Naive thymus-derived CD4-positive, alpha-beta T cell (primary cell): ENCODE data around the gene PLOD3. TPM values are rescaled to one million over a fixed set of nuclear protein-coding genes. Genes with fewer than 3 reads are reported as not detected.
"Not testable (repeated sequence)": the region's sequence is repeated elsewhere in the genome, so short reads cannot be mapped to it uniquely, and the experiment has no call there.

Experiments
- ATAC-seq: fragments of 150-1000 bp; cut with Tn5 transposase; 2 replicates; pipeline ENCODE4 v1.10.0; 2021; ENCODE audit warnings: mild to moderate bottlenecking, moderate library complexity
- CTCF ChIA-PET: fragments of 350-600 bp; sonication (Branson Sonifier 250); formaldehyde crosslinking; loops from one replicate; lab custom pipeline; 2021; ENCODE audit warnings: antibody characterized with exemption; lab: Charles Lee
- POLR2A ChIA-PET: fragments of 350-600 bp; sonication (Branson Sonifier 250); formaldehyde crosslinking; loops from one replicate; lab custom pipeline; 2021; ENCODE audit warnings: antibody characterized with exemption, inconsistent platforms; lab: Charles Lee
- DNase-seq, 9 donors: peaks; one replicate each; pipeline versions ENCODE4 v3.0.0 to v3.0.0-alpha.2; 2020 to 2022; ENCODE audit warnings: mixed read lengths in 1 of 9
- H3K27ac ChIP-seq: one replicate; pipeline ENCODE4 v1.7.0; 2013; ENCODE audit warnings: mild to moderate bottlenecking, low read depth, low read length, moderate library complexity
- H3K27me3 ChIP-seq, 2 donors: one replicate each; pipeline ENCODE4 v1.7.0; 2013; ENCODE audit warnings: low read length in 2 of 2, mild to moderate bottlenecking in 2 of 2, moderate library complexity in 2 of 2; ENCODE audit not compliant: control insufficient read depth in 2 of 2, insufficient read depth in 2 of 2
- H3K36me3 ChIP-seq, 3 experiments: 1 replicate in 2 of 3; 2 replicates in 1 of 3; pipeline ENCODE4 v1.7.0; 2013; ENCODE audit warnings: low read length in 3 of 3, mild to moderate bottlenecking in 3 of 3, moderate library complexity in 1 of 3; ENCODE audit not compliant: insufficient read depth in 3 of 3, control insufficient read depth in 2 of 3
- H3K4me1 ChIP-seq, 2 donors: one replicate each; pipeline ENCODE4 v1.7.0; 2013; ENCODE audit warnings: low read length in 2 of 2, mild to moderate bottlenecking in 2 of 2, moderate library complexity in 1 of 2; ENCODE audit not compliant: control insufficient read depth in 2 of 2, insufficient read depth in 2 of 2
- H3K4me3 ChIP-seq: 2 replicates; pipeline ENCODE4 v1.7.0; 2013; ENCODE audit warnings: mild to moderate bottlenecking, low read length
- H3K9me3 ChIP-seq, 3 experiments: 1 replicate in 2 of 3; 2 replicates in 1 of 3; pipeline ENCODE4 v1.7.0; 2013; ENCODE audit warnings: low read length in 3 of 3; ENCODE audit not compliant: control insufficient read depth in 2 of 3
- H3K27ac Mint-ChIP-seq, 9 donors: one replicate each; pipeline ENCODE4 v1.8.0; 2020 to 2022; ENCODE audit warnings: mixed read lengths in 9 of 9, mild to moderate bottlenecking in 8 of 9, moderate library complexity in 5 of 9, inconsistent platforms in 2 of 9
- H3K27me3 Mint-ChIP-seq, 5 donors: one replicate each; pipeline ENCODE4 v1.8.0; 2021 to 2022; ENCODE audit warnings: mixed read lengths in 5 of 5, mild to moderate bottlenecking in 1 of 5
- H3K36me3 Mint-ChIP-seq, 5 donors: one replicate each; pipeline ENCODE4 v1.8.0; 2020 to 2022; ENCODE audit warnings: mixed read lengths in 5 of 5, mild to moderate bottlenecking in 3 of 5, inconsistent platforms in 1 of 5
- H3K4me1 Mint-ChIP-seq, 7 donors: one replicate each; pipeline ENCODE4 v1.8.0; 2020 to 2022; ENCODE audit warnings: mixed read lengths in 7 of 7, mild to moderate bottlenecking in 3 of 7, inconsistent platforms in 1 of 7
- H3K4me3 Mint-ChIP-seq, 10 donors: one replicate each; pipeline ENCODE4 v1.8.0; 2020 to 2022; ENCODE audit warnings: mild to moderate bottlenecking in 10 of 10, mixed read lengths in 10 of 10, moderate library complexity in 6 of 10, inconsistent platforms in 2 of 10
- H3K9me3 Mint-ChIP-seq, 11 donors: one replicate each; pipeline ENCODE4 v1.8.0; 2020 to 2022; ENCODE audit warnings: mixed read lengths in 11 of 11, mild to moderate bottlenecking in 4 of 11, inconsistent platforms in 1 of 11, moderate library complexity in 1 of 11
- intact Hi-C, 2 donors: fragments of 100-400 bp; cut with micrococcal nuclease; formaldehyde crosslinking; loops; one replicate each; pipeline ENCODE4 v1.15.1; 2023
- polyA plus RNA-seq, 2 donors: library from polyadenylated mRNA; unstranded; fragments of 300-500 nt; fragmentation: Illumina TruSeq; gene quantifications; one replicate each; pipeline ENCODE4 v1.2.3, GENCODE V29; 2021
- total RNA-seq, 6 experiments: library from RNA in 5 of 6; stranded (reverse) in 5 of 6; gene quantifications; 1 replicate in 5 of 6; 2 replicates in 1 of 6; pipeline ENCODE4 v1.2.3 and lab custom pipeline; 2021 to 2026

The PLOD3 gene
- total and polyA plus RNA-seq, 7 experiments from 2014 or later = 15.7 to 88.4 (median 39.5) TPM

GRCh38 chr7:101207459-101207858 lies 9.9 kb downstream of the PLOD3 start:
- no peaks in the 10 kb centered on the region for H3K9me3 Mint-ChIP-seq
- H3K27me3 Mint-ChIP-seq = peaks cover 6 to 15% (median 11%) of the 10 kb centered on the region in 5 donors
- Histone ChIP-seq H3K36me3 (peaks cover 0 to 43% (median 0%) of the 10 kb centered on the region in 3 experiments), H3K27me3 (no peaks in the 10 kb centered on the region), H3K4me1 (peaks cover 0 to 2% of the 10 kb centered on the region in 2 donors), H3K9me3 (no peaks in the 10 kb centered on the region), H3K4me3 (no peak overlapping the region), H3K27ac (no peak overlapping the region)
- ChIA-PET CTCF (no interaction called here), POLR2A (no interaction called here)
- H3K4me3 Mint-ChIP-seq = no peak overlapping the region
- ATAC-seq = no peak
- H3K36me3 Mint-ChIP-seq = peaks cover 0 to 24% (median 8%) of the 10 kb centered on the region in 5 donors
- H3K27ac Mint-ChIP-seq = no peak overlapping the region
- intact Hi-C loops = no loop called here
- no peak for DNase-seq
- peaks cover 0 to 15% (median 10%) of the 10 kb centered on the region in 7 donors for H3K4me1 Mint-ChIP-seq

- ChIA-PET CTCF (no interaction called here), POLR2A (no interaction called here)
- peaks cover 0 to 16% (median 10%) of the 10 kb centered on the region in 7 donors for H3K4me1 Mint-ChIP-seq
- Histone ChIP-seq H3K36me3 (peaks cover 0 to 35% (median 0%) of the 10 kb centered on the region in 3 experiments), H3K9me3 (no peaks in the 10 kb centered on the region), H3K27ac (no peak overlapping the region), H3K4me1 (peaks cover 0 to 2% of the 10 kb centered on the region in 2 donors), H3K27me3 (no peaks in the 10 kb centered on the region), H3K4me3 (no peak overlapping the region)
- no peaks in the 10 kb centered on the region for H3K9me3 Mint-ChIP-seq
- DNase-seq (no peak), ATAC-seq (no peak)
- peaks cover 0 to 24% (median 8%) of the 10 kb centered on the region in 5 donors for H3K36me3 Mint-ChIP-seq
- peaks cover 7 to 20% (median 12%) of the 10 kb centered on the region in 5 donors for H3K27me3 Mint-ChIP-seq
- intact Hi-C loops = no loop called here
- H3K27ac Mint-ChIP-seq = peak overlapping the region in 1 of 9 donors; percentile 28
- no peak overlapping the region for H3K4me3 Mint-ChIP-seq
These were observed 10.7 kb downstream of the PLOD3 start for GRCh38 chr7:101206665-101207042.

GRCh38 chr7:101205901-101206664 lies 11.3 kb downstream of the PLOD3 start:
- Histone ChIP-seq H3K27ac (no peak overlapping the region), H3K36me3 (peaks cover 0 to 29% (median 0%) of the 10 kb centered on the region in 3 experiments), H3K27me3 (no peaks in the 10 kb centered on the region), H3K4me1 (peaks cover 0 to 2% of the 10 kb centered on the region in 2 donors), H3K9me3 (no peaks in the 10 kb centered on the region), H3K4me3 (no peak overlapping the region)
- no peaks in the 10 kb centered on the region for H3K9me3 Mint-ChIP-seq
- ChIA-PET CTCF (interaction anchor here (0.7 to 3.1 kb wide), 3 partner anchors 11 to 50 kb away, joined by 3 to 14 read pairs (median 3); partner anchors contain the start of genes PLOD3 and ZNHIT1), POLR2A (no interaction called here)
- intact Hi-C loops = no loop called here
- no peak for DNase-seq
- H3K27ac Mint-ChIP-seq = peak overlapping the region in 1 of 9 donors; percentile 28
- H3K4me3 Mint-ChIP-seq = no peak overlapping the region
- no peak for ATAC-seq
- H3K36me3 Mint-ChIP-seq = peaks cover 0 to 21% (median 8%) of the 10 kb centered on the region in 5 donors
- peaks cover 0 to 16% (median 11%) of the 10 kb centered on the region in 7 donors for H3K4me1 Mint-ChIP-seq
- H3K27me3 Mint-ChIP-seq = peaks cover 8 to 26% (median 18%) of the 10 kb centered on the region in 5 donors

DNA sequence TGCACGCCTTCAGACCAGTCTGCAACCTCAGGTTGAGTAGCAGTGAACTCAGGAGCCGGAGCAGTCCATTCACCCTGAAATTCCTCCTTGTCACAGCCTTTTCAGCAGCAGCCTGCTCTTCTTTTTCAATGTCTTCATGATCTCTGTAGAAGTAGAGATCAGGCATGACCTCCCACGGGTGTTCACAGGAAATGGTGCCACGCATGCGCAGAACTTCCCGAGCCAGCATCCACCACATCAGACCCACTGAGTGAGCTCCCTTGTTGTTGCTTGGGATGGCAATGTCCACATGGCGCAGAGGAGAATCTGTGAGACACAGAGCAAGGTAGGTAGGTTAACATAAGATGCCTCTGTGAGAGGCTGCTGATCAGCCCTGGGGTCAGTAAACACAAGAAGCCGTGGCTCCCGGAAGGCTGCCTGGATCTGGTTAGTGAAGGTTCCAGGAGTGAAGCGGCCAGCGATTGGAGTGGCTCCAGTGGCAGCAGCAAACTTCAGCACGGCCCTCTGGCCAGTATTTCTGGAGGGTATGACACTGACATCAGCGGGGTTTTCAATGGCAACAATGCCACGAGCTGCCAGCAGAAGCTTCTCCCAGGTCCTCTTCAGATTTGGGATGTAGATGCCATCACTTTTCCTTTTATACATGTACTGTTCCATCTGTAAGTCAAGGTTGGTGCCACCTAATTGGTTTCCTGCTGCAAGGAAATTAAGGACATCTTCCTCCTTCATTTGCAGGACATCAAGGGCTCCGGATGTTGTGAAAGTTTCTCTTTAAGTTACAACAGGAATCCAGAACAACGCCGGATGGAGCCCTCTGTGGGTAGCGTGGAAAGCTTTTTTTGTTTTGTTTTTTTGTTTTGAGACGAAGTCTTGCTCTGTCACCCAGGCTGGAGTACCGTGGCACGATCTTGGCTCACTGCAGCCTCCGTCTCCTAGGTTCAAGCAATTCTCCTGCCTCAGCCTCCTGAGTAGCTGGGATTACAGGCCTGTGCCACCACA lies 13.3 kb downstream of the PLOD3 start:
- H3K4me3 Mint-ChIP-seq = peak overlapping the region; percentile 27 to 86 (median 74)
- H3K4me1 ChIP-seq, H3K9me3 Mint-ChIP-seq, H3K27ac ChIP-seq, H3K9me3 ChIP-seq, H3K27me3 ChIP-seq, H3K36me3 ChIP-seq: not testable (repeated sequence)
- DNase-seq = peak in 6 of 9 donors; percentile 28 to 47 (median 39)
- peak overlapping the region; percentile 51 to 93 (median 82) for H3K27ac Mint-ChIP-seq
- H3K4me3 ChIP-seq = peak overlapping the region; percentile 17
- H3K27me3 Mint-ChIP-seq = peaks cover 19 to 39% (median 28%) of the 10 kb centered on the region in 5 donors
- H3K36me3 Mint-ChIP-seq = peaks cover 0 to 21% (median 8%) of the 10 kb centered on the region in 5 donors
- intact Hi-C loops = loop anchor here in 1 of 2 donors (1.0 kb wide), 1 partner anchor 12 kb away; no protein-coding TSS in a partner anchor
- ChIA-PET CTCF (interaction anchor here (0.6 to 3.1 kb wide), 3 partner anchors 11 to 60 kb away, joined by 3 to 14 read pairs (median 9); partner anchors contain the start of genes PLOD3 and ZNHIT1), POLR2A (interaction anchor here (1.4 to 3.0 kb wide), 5 partner anchors 9 to 40 kb away, joined by 5 to 16 read pairs (median 7); partner anchors contain the start of genes FIS1, PLOD3 and ZNHIT1)
- peaks cover 0 to 22% (median 16%) of the 10 kb centered on the region in 7 donors for H3K4me1 Mint-ChIP-seq
- peak; percentile 47 for ATAC-seq

- CTCF ChIA-PET = interaction anchor here (2.6 kb wide), 1 partner anchor 10 kb away, joined by 9 read pairs; no protein-coding TSS in a partner anchor
These were observed 14.8 kb downstream of the PLOD3 start for GRCh38 chr7:101202603-101202918.

More at GRCh38 chr7:101202603-101202918, 14.8 kb downstream of the PLOD3 start:
- Mint-ChIP-seq H3K4me1 (peaks cover 0 to 22% (median 16%) of the 10 kb centered on the region in 7 donors), H3K9me3 (no peaks in the 10 kb centered on the region), H3K4me3 (peak overlapping the region in 2 of 10 donors; percentile 65 to 79), H3K36me3 (peaks cover 0 to 12% (median 1%) of the 10 kb centered on the region in 5 donors), H3K27ac (no peak overlapping the region), H3K27me3 (peaks cover 19 to 41% (median 28%) of the 10 kb centered on the region in 5 donors)
- Histone ChIP-seq H3K36me3 (no peaks in the 10 kb centered on the region), H3K27ac (no peak overlapping the region), H3K9me3 (no peaks in the 10 kb centered on the region), H3K27me3 (peaks cover 0 to 7% of the 10 kb centered on the region in 2 donors), H3K4me1 (peaks cover 0 to 2% of the 10 kb centered on the region in 2 donors), H3K4me3 (no peak overlapping the region)
- ATAC-seq (no peak), DNase-seq (no peak)
- POLR2A ChIA-PET = interaction anchor here (2.0 to 3.0 kb wide), 2 partner anchors 14 to 41 kb away, joined by 8 to 16 read pairs; partner anchors contain the start of genes PLOD3 and ZNHIT1
- intact Hi-C loops = no loop called here
